Measurements from ENCODE around the gene PRDM5.

The PRDM5 gene

DNA sequence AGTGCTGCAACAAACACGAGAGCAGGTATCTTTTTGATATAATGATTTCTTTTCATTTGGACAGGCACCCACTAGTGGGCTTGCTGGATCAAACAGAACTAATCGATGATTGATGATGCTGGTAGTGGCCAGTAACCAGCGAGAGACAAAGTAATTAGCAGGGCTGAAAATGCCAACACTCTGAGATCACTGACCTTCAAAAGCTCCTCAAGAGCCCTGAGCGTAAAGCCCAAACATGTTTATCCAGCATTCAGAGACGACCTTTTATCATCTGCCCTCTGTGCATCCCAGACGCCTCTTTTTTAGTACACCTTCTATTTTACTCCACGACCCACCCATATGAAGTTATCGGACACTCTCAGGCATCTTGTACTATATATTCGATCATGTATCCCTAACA lies 186.2 kb downstream of the PRDM5 start:
- DNase-seq: no peak

GRCh38 chr4:120733968-120734367 lies 188.6 kb downstream of the PRDM5 start:
- no peak for DNase-seq

GRCh38 chr4:120733054-120733453 lies 189.5 kb downstream of the PRDM5 start:
- no peak for DNase-seq

DNA sequence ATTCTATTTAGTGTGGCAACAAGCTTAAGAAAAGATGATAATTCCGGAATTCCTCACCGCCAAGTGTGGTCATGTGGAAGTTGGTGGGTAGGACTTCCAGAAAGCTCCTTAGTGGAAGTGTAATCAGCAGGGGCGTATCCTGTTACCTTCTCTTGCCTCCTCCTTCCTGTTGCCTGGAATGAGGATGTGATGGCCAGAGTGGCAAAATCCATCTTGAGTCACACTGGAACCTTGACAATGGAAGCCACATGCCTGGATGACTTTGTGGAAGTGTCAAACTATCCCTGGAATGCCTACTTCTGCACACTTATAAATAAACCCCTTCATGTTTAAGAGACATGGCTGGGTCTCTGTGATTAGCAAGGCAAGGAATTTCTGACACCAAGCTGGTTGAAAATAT lies 191.0 kb downstream of the PRDM5 start:
- DNase-seq: no peak

DNA sequence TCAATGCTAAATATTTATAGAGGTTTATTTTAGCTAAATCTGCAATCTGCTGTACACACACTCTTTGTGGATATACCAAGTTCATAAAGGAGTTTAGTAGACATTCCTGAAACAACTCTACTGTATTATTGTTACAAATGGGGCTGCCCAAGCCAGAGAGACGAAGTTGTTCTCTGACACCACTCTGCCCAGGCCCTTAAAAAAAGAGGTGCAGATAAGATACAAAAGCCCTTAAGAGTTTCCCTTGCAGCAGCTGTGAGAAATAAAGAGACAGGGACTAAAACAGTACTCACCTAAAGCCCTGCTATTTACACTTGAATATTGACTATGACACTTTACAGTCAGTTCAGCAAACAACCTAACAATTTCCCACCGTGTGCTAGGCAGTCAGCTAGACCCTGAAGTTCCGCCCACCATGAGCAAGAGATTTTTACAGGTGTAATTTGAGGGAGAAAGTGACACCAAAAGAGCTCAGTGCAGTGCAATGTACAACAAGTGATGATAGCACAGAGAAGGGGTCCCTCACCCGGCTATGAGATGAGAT lies 191.7 kb downstream of the PRDM5 start:
- no peak for DNase-seq

DNA sequence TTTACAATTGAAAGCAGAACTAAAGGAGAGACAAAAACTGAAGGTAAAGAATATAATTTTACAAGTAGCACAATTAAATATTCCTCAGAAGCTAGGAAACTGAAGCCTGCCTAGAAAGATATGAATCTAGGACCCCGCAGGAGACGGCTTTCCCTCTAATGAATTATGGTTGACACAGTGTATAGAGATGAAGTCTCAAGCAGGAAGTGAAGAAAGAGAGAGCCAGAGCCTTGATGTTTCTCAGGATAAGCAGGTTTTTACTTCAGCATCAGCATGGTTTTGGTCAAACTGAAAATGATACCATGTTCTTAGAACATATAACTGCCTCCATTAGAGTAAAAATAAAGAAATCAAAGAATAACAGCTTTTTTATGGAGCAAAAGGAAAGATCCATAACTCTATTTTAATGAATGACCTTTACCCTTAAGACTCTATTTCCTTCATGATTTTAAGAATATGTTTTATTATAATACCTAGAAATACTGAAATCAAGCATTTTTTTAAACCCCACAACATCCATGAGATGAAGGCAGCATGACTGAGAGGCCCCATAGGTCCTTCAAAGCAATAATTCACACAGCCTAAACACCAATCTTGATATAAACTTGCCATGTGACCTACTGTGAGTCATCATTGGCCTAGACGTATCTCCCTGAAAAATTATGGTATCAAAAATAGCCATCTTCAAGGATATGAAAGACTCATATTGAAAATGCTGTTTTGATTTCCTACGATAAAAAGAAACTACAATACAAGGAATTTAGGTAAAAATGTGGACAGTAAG lies 193.4 kb downstream of the PRDM5 start:
- DNase-seq: no peak

GRCh38 chr4:120725639-120726580 lies 196.6 kb downstream of the PRDM5 start:
- no peak for DNase-seq

DNA sequence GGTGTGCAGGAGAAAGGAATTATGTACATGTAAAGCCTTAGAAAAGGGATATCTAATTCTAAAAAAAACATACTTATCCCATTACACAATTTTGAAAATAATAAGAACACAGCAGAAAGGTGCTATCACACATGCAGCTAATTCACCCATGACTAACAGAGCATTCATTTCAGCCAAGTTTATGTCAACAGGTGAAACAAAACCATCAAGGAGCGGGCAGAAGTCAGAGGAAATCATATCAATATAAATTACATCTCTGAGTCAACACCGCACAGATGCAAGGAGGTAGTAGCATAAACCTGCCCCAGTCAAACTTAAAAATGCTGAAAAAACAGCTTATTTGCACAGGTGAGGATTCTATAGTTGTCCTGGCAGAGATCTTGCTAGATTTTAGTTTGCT lies 197.9 kb downstream of the PRDM5 start:
- no peak for DNase-seq

DNA sequence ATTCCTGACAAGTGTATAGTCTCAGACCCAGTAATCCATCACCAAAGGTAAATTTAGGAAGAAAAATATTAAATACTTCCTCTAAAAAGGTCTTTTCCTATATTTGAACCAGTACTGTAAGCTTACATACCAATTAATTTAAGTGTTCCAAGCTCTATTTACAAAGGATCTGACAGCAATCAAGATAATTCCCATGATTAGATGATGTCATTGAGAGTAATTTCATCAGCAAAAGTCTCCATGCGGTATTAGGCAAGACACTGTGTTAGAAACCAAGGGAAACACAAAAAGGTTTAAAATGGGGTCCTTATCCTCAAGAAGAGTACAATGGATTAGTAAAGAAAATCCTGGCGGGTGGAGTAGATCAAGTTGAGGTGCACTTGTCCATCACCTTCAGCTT lies 198.5 kb downstream of the PRDM5 start:
- DNase-seq: no peak

DNA sequence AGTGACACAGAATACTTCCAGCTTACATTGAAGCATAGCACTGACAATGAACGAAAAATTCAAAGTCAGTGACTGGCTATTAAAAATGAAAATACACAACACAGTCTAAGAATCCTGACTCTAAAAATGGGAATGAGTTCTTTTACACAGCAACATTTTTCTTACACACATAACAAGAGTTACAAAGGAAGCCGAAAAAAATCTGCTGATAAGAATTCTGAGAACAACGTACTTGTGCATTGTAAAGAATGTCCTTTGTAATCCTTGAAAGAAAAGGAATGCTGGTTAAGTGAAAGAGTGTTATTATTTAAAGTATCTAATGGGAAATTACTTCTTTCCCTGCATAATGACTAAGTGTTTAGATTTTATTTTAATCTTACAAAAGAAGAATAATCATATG lies 199.4 kb downstream of the PRDM5 start:
- no peak for DNase-seq

- DNase-seq: no peak
These were observed 199.9 kb downstream of the PRDM5 start for GRCh38 chr4:120722655-120723054.

GRCh38 chr4:120720354-120720934 lies 202.1 kb downstream of the PRDM5 start:
- DNase-seq: no peak

DNA sequence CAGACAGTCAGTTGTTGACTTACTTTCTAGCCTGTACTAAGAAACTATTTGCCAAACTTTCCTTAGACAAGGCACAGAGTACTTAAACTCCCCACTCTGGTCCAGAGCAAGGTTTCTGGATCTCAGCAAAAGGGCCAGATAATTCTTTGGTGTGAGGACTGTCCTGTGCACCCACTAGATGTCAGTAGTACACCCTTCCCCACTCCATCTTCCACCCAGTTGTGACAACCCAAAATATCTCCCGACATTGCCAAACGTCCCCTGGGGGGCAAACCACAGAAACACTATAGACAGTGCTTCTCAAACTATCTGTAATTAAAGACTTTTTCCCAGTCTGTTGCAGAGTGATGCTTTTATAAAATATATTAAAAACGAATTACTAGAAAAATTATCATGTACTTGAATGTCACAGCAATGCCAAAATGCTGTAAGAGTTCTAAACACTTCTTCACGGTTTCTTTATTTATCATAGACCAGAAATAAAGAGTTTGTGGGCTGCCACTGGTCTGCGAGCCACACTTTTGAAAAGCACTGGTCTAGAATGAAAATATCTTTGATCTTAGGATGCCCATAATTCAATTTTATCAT lies 203.5 kb downstream of the PRDM5 start:
- peak in 3 of 6 experiments; percentile 3 to 45 (median 36) for DNase-seq

DNA sequence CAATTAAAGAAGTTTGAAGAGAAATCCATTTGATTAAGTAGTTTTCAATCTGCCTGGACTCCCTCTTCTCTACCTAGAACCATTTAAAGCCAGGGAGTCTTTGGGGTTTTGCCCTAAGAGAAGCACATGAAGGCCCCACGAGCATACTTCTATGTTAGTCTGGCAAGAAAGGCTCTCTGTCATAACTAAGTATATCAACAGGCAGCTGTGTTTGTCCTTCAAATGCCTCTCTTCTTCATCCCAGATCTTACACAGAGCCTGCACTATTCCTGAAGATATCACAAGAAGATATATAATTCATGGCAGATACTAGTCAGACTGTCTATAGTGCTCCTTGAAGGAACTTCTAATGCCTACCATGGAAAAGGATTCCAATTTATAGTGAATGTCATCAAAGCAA lies 206.2 kb downstream of the PRDM5 start:
- no peak for DNase-seq

- no peak for DNase-seq
These were observed 208.0 kb downstream of the PRDM5 start for GRCh38 chr4:120714417-120715010.

DNA sequence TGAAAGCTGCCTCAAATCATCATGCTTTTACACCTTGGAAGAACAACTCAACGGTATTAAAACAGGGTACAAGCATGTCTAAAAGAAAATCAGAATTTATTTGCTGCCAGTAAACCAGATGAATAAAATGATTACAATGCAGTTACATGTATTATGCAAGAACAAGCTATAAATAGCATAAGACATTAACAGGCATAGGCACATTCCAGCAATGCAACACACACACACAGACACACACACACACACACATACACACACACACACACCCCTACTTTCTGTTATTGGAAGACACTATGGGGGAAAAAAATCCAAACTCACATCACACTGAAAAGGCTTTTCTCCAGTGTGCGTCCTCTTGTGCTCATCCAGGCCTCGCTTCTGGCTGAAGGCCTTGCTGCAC lies 212.5 kb downstream of the PRDM5 start:
- DNase-seq: no peak

DNA sequence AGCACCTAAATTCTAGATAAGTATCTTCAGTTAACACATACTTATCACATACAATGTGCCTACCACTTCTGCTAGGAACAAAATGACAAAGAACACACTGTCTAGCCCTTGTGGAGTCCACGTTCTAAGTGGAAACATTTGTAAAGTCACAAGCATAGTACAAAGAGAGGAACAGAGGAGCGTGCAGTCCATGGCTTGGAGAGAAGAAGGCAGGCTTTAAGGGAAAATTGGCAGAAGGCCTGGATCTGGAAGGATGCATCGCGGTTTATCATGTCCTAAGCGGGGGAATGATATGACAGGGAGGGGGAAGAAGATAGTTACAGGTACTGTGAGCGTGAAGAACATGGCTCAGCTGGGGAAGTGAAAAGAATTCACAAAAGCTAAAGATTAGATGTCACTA lies 218.0 kb downstream of the PRDM5 start:
- DNase-seq: no peak

DNA sequence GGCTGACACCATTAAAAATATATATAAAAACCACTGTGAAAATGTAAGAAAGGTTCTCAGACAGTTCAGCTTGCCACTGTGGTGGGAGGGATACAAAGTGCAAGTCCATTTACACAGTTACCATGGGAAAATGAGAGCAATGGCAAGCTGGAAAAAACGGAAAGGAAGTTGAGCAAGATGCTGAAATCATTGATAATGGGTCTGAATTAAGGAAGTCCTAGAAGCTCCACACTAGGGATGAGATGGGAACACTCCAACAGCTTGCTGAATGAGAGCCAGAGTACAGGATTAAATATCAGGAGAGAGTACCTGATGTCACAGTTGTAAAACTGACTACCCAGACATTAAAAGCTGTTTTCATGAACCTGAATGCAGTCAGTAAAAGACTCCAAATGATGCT lies 218.6 kb downstream of the PRDM5 start:
- DNase-seq: no peak

DNA sequence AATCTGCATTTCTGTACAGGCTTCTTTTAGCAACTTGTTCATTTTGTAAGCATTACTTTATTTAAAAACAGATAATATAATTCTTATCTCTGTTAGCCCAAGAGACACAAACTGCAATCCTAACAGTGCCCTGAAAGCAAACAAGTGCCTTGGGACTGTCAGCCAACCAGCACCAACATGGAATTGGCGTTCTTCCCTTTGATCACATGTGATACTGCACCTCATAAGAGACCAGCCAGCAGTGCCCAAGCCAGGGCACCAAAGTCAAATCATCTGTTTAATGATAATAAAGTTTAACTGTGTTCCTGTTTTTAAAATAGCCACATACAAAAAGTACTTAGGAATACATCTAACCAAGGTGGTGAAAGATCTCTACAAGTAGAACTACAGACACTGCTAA lies 223.2 kb downstream of the PRDM5 start:
- no peak for DNase-seq

- DNase-seq: no peak
These were observed 227.6 kb downstream of the PRDM5 start for GRCh38 chr4:120694973-120695372.

- DNase-seq: no peak
These were observed 228.7 kb downstream of the PRDM5 start for GRCh38 chr4:120693816-120694215.

DNA sequence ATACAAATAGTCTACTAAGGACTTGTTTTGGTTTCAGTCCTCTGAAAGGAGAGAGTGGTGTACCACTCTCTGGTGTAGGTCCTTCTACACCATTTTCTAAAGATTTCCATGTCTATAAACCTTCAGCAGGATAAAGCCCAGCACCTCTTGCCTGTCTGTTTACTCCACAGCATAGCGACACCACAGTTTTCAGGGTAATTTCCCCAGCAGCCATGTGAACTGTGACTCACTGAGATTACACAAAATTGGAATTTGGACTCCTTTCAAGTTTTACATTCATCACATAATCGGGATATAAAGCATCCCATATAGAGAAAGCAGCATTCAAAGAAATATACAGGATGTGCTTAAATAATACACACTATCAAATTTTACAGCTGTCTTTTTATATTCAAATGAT lies 229.6 kb downstream of the PRDM5 start:
- DNase-seq: no peak

GRCh38 chr4:120691536-120691935 lies 231.0 kb downstream of the PRDM5 start:
- DNase-seq: no peak

All from stimulated activated naive CD4-positive, alpha-beta T cell (primary cell).